ENCODE results near the gene ALX3.

The ALX3 gene

GRCh38 chr1:110070671-110071242 lies at the start of gene ALX3:
ALX3 (minus strand) TSS chr1:110070672; CDS start chr1:110070612, 60 bp downstream.
- Mint-ChIP-seq H3K4me3 (no peak within 1 kb of the TSS), H3K36me3 (ENCODE audit: low read depth) (no peaks in the 10 kb centered on the region), H3K27me3 (peaks cover 67% of the 10 kb centered on the region), H3K4me1 (peaks cover 7% of the 10 kb centered on the region), H3K27ac (no peak within 1 kb of the TSS), H3K9me3 (no peaks in the 10 kb centered on the region)
- DNase-seq (no peak), ATAC-seq (no peak)

GRCh38 chr1:110119843-110120242 lies 49.4 kb upstream of the ALX3 start:
- ATAC-seq (no peak), DNase-seq (no peak)
- Mint-ChIP-seq H3K4me1 (peaks cover 7% of the 10 kb centered on the region), H3K27me3 (peaks cover 21% of the 10 kb centered on the region), H3K9me3 (peaks cover 13% of the 10 kb centered on the region), H3K4me3 (no peak overlapping the region), H3K36me3 (ENCODE audit: low read depth) (no peaks in the 10 kb centered on the region), H3K27ac (no peak overlapping the region)

- no peaks in the 10 kb centered on the region for H3K36me3 Mint-ChIP-seq (ENCODE audit: low read depth)
- no peak overlapping the region for H3K4me3 Mint-ChIP-seq
- ATAC-seq, result peak; percentile 82
- no peak overlapping the region for H3K27ac Mint-ChIP-seq
- peaks cover 9% of the 10 kb centered on the region for H3K9me3 Mint-ChIP-seq
- peaks cover 7% of the 10 kb centered on the region for H3K4me1 Mint-ChIP-seq
- DNase-seq, result peak; percentile 27
- peaks cover 19% of the 10 kb centered on the region for H3K27me3 Mint-ChIP-seq
These were observed 48.3 kb upstream of the ALX3 start for GRCh38 chr1:110118636-110119396.

GRCh38 chr1:110114784-110115183 lies 44.3 kb upstream of the ALX3 start:
- peaks cover 14% of the 10 kb centered on the region for H3K27me3 Mint-ChIP-seq
- no peak overlapping the region for H3K27ac Mint-ChIP-seq
- DNase-seq (no peak), ATAC-seq (no peak)
- H3K4me1 Mint-ChIP-seq, result peaks cover 7% of the 10 kb centered on the region
- no peak overlapping the region for H3K4me3 Mint-ChIP-seq
- H3K9me3 Mint-ChIP-seq, result no peaks in the 10 kb centered on the region
- no peaks in the 10 kb centered on the region for H3K36me3 Mint-ChIP-seq (ENCODE audit: low read depth)

GRCh38 chr1:110114173-110114572 lies 43.7 kb upstream of the ALX3 start:
- ATAC-seq (no peak), DNase-seq (no peak)
- Mint-ChIP-seq H3K36me3 (ENCODE audit: low read depth) (no peaks in the 10 kb centered on the region), H3K9me3 (no peaks in the 10 kb centered on the region), H3K27me3 (peaks cover 14% of the 10 kb centered on the region), H3K27ac (no peak overlapping the region), H3K4me1 (peaks cover 6% of the 10 kb centered on the region), H3K4me3 (no peak overlapping the region)

GRCh38 chr1:110113551-110113950 lies 43.1 kb upstream of the ALX3 start:
- no peak overlapping the region for H3K27ac Mint-ChIP-seq
- H3K9me3 Mint-ChIP-seq, result no peaks in the 10 kb centered on the region
- H3K36me3 Mint-ChIP-seq (ENCODE audit: low read depth), result no peaks in the 10 kb centered on the region
- DNase-seq (no peak), ATAC-seq (no peak)
- no peak overlapping the region for H3K4me3 Mint-ChIP-seq
- H3K27me3 Mint-ChIP-seq, result peaks cover 12% of the 10 kb centered on the region
- peaks cover 3% of the 10 kb centered on the region for H3K4me1 Mint-ChIP-seq

- H3K9me3 Mint-ChIP-seq, result no peaks in the 10 kb centered on the region
- peaks cover 2% of the 10 kb centered on the region for H3K4me1 Mint-ChIP-seq
- ATAC-seq (no peak), DNase-seq (no peak)
- H3K4me3 Mint-ChIP-seq, result no peak overlapping the region
- no peak overlapping the region for H3K27ac Mint-ChIP-seq
- H3K27me3 Mint-ChIP-seq, result peaks cover 11% of the 10 kb centered on the region
- no peaks in the 10 kb centered on the region for H3K36me3 Mint-ChIP-seq (ENCODE audit: low read depth)
These were observed 42.2 kb upstream of the ALX3 start for GRCh38 chr1:110112656-110113055.

GRCh38 chr1:110112143-110112542 lies 41.7 kb upstream of the ALX3 start, which contains the start of gene UBL4B:
UBL4B (plus strand) TSS chr1:110112443; CDS start chr1:110112535, 92 bp downstream.
- peaks cover 2% of the 10 kb centered on the region for H3K4me1 Mint-ChIP-seq
- H3K36me3 Mint-ChIP-seq (ENCODE audit: low read depth), result no peaks in the 10 kb centered on the region
- no peaks in the 10 kb centered on the region for H3K9me3 Mint-ChIP-seq
- H3K4me3 Mint-ChIP-seq, result no peak within 1 kb of the TSS
- H3K27ac Mint-ChIP-seq, result no peak within 1 kb of the TSS
- no peak for DNase-seq
- H3K27me3 Mint-ChIP-seq, result peaks cover 13% of the 10 kb centered on the region
- no peak for ATAC-seq

- no peak overlapping the region for H3K4me3 Mint-ChIP-seq
- H3K27me3 Mint-ChIP-seq, result peaks cover 4% of the 10 kb centered on the region
- no peak for ATAC-seq
- no peak overlapping the region for H3K27ac Mint-ChIP-seq
- H3K36me3 Mint-ChIP-seq (ENCODE audit: low read depth), result no peaks in the 10 kb centered on the region
- H3K9me3 Mint-ChIP-seq, result no peaks in the 10 kb centered on the region
- no peak for DNase-seq
- H3K4me1 Mint-ChIP-seq, result no peaks in the 10 kb centered on the region
These were observed 40.6 kb upstream of the ALX3 start for GRCh38 chr1:110111081-110111480.

- ATAC-seq (no peak), DNase-seq (no peak)
- Mint-ChIP-seq H3K9me3 (no peaks in the 10 kb centered on the region), H3K27ac (no peak overlapping the region), H3K27me3 (peaks cover 2% of the 10 kb centered on the region), H3K4me1 (no peaks in the 10 kb centered on the region), H3K4me3 (no peak overlapping the region), H3K36me3 (ENCODE audit: low read depth) (no peaks in the 10 kb centered on the region)
These were observed 37.5 kb upstream of the ALX3 start for GRCh38 chr1:110107867-110108469.

- no peaks in the 10 kb centered on the region for H3K9me3 Mint-ChIP-seq
These were observed 35.8 kb upstream of the ALX3 start for GRCh38 chr1:110106013-110106941.

GRCh38 chr1:110102081-110102480 lies 31.6 kb upstream of the ALX3 start:
- DNase-seq (no peak), ATAC-seq (no peak)
- Mint-ChIP-seq H3K27ac (no peak overlapping the region), H3K4me3 (no peak overlapping the region), H3K36me3 (ENCODE audit: low read depth) (no peaks in the 10 kb centered on the region), H3K4me1 (no peaks in the 10 kb centered on the region), H3K27me3 (no peaks in the 10 kb centered on the region), H3K9me3 (no peaks in the 10 kb centered on the region)

More at GRCh38 chr1:110106013-110106941, 35.8 kb upstream of the ALX3 start:
- Mint-ChIP-seq H3K4me1 (no peaks in the 10 kb centered on the region), H3K27ac (no peak overlapping the region), H3K27me3 (peaks cover 2% of the 10 kb centered on the region), H3K36me3 (ENCODE audit: low read depth) (no peaks in the 10 kb centered on the region), H3K4me3 (no peak overlapping the region)
- DNase-seq, result peak; percentile 64
- peak; percentile 55 for ATAC-seq

- no peaks in the 10 kb centered on the region for H3K27me3 Mint-ChIP-seq
- no peak for ATAC-seq
- H3K4me3 Mint-ChIP-seq, result no peak overlapping the region
- H3K36me3 Mint-ChIP-seq (ENCODE audit: low read depth), result no peaks in the 10 kb centered on the region
- no peaks in the 10 kb centered on the region for H3K9me3 Mint-ChIP-seq
- DNase-seq, result no peak
- no peaks in the 10 kb centered on the region for H3K4me1 Mint-ChIP-seq
- no peak overlapping the region for H3K27ac Mint-ChIP-seq
These were observed 29.9 kb upstream of the ALX3 start for GRCh38 chr1:110100335-110100734.
